ENCODE measurements around the gene AP1G2. TPM values are rescaled to one million over a fixed set of nuclear protein-coding genes. Genes with fewer than 3 reads are reported as not detected.

Gene AP1G2
- total and polyA plus RNA-seq, 2 of the 13 experiments (the other 11 are each of a cell fraction or from before 2014, with no cell fraction given) = 96.9 to 611 TPM

DNA sequence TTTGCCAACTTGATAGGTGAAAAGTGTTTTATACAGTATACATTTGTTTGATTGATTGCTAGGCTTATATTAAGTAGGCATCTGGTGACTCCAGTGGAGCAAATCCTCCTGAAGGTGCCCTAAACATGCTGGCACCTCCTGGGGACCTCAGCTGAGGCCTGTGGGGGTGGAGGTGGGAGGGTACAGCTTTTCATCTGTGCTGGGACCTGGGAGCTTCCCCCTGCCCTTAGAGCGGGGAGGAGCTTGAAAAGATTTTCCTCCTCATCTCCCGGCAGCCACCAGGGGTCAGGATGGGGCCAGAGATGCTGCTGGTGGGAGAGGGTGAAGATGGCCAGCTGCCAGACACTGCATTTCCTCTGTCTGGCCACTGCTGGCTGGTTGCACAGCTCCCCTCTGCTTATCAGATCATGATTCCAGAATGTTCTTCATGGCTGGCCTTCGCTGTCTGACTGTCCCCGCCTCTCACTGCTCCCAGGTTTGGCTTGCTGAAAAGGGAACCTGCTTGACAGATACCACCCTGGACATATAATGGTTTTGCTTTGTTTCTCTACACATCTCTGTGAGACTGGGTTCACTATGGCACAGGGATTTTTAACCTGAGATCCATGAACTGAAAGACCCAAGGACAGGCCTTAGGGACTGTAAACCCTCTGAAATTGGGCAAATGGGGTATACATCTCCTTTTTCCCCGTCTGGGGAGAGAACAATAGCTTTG is 21.4 kb upstream of the AP1G2 start (continued):
- TF ChIP-seq, protein P1, sequence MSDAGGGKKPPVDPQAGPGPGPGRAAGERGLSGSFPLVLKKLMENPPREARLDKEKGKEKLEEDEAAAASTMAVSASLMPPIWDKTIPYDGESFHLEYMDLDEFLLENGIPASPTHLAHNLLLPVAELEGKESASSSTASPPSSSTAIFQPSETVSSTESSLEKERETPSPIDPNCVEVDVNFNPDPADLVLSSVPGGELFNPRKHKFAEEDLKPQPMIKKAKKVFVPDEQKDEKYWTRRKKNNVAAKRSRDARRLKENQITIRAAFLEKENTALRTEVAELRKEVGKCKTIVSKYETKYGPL (CRISPR knock-in tag; IDR thresholded peaks at IDR 0.05) = 0 out of 2 replicates have a peak, but pooled peaks have one; percentile 38
- TF ChIP-seq NR2F1 (CRISPR knock-in tag; IDR thresholded peaks at IDR 0.05) (no peak), SNRNP70 (IDR thresholded peaks at IDR 0.05; ENCODE audit: low read depth, low read length) (no peak), NR2F6 (IDR thresholded peaks at IDR 0.05) (peak; percentile 39; the same call in 1 of the 2 replicates), NR2F6 (CRISPR knock-in tag; IDR thresholded peaks at IDR 0.05) (peak; percentile 91), CENPT (CRISPR knock-in tag; IDR thresholded peaks at IDR 0.05; ENCODE audit: low read depth) (no peak), ZKSCAN1 (IDR thresholded peaks at IDR 0.05; ENCODE audit: low read length) (peak; percentile 85), ZNF644 (CRISPR knock-in tag; IDR thresholded peaks at IDR 0.05; ENCODE audit: low read depth) (peak; percentile 90), RELA (CRISPR knock-in tag; IDR thresholded peaks at IDR 0.05) (peak; percentile 92), ZNF451 (CRISPR knock-in tag; IDR thresholded peaks at IDR 0.05) (peak; percentile 92), ZC3H4 (CRISPR knock-in tag; IDR thresholded peaks at IDR 0.05; ENCODE audit: borderline replicate concordance) (no peak), MBD4 (IDR thresholded peaks at IDR 0.05; ENCODE audit: borderline replicate concordance, low read length) (no peak), ZNF607 (CRISPR knock-in tag; IDR thresholded peaks at IDR 0.05; ENCODE audit: borderline replicate concordance) (peak; percentile 86; the same call in 1 of the 2 replicates), ZNF619 (CRISPR knock-in tag; IDR thresholded peaks at IDR 0.05) (peak; percentile 100), ARNT (IDR thresholded peaks at IDR 0.05) (no peak), ZNF124 (CRISPR knock-in tag; IDR thresholded peaks at IDR 0.05) (peak; percentile 99), ZNF878 (CRISPR knock-in tag; IDR thresholded peaks at IDR 0.05) (peak; percentile 83), MAFK (conservative IDR thresholded peaks at IDR 0.05 in 1 of 2, IDR thresholded peaks at IDR 0.05 in 1 of 2; ENCODE audit: low read length in 2 of 2) (peak; percentile 18 to 35; a peak in 2 of 4 replicates), ZMYM3 (CRISPR knock-in tag; IDR thresholded peaks at IDR 0.05) (peak; percentile 88; the same call in 1 of the 2 replicates)
- TF ChIP-seq, protein P2, sequence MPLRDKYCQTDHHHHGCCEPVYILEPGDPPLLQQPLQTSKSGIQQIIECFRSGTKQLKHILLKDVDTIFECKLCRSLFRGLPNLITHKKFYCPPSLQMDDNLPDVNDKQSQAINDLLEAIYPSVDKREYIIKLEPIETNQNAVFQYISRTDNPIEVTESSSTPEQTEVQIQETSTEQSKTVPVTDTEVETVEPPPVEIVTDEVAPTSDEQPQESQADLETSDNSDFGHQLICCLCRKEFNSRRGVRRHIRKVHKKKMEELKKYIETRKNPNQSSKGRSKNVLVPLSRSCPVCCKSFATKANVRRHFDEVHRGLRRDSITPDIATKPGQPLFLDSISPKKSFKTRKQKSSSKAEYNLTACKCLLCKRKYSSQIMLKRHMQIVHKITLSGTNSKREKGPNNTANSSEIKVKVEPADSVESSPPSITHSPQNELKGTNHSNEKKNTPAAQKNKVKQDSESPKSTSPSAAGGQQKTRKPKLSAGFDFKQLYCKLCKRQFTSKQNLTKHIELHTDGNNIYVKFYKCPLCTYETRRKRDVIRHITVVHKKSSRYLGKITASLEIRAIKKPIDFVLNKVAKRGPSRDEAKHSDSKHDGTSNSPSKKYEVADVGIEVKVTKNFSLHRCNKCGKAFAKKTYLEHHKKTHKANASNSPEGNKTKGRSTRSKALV (CRISPR knock-in tag; IDR thresholded peaks at IDR 0.05) = peak; percentile 69; the same call in 1 of the 2 replicates
- TF ChIP-seq, protein P3, sequence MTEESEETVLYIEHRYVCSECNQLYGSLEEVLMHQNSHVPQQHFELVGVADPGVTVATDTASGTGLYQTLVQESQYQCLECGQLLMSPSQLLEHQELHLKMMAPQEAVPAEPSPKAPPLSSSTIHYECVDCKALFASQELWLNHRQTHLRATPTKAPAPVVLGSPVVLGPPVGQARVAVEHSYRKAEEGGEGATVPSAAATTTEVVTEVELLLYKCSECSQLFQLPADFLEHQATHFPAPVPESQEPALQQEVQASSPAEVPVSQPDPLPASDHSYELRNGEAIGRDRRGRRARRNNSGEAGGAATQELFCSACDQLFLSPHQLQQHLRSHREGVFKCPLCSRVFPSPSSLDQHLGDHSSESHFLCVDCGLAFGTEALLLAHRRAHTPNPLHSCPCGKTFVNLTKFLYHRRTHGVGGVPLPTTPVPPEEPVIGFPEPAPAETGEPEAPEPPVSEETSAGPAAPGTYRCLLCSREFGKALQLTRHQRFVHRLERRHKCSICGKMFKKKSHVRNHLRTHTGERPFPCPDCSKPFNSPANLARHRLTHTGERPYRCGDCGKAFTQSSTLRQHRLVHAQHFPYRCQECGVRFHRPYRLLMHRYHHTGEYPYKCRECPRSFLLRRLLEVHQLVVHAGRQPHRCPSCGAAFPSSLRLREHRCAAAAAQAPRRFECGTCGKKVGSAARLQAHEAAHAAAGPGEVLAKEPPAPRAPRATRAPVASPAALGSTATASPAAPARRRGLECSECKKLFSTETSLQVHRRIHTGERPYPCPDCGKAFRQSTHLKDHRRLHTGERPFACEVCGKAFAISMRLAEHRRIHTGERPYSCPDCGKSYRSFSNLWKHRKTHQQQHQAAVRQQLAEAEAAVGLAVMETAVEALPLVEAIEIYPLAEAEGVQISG (CRISPR knock-in tag; IDR thresholded peaks at IDR 0.05) = peak; percentile 94
- TF ChIP-seq, protein P4, sequence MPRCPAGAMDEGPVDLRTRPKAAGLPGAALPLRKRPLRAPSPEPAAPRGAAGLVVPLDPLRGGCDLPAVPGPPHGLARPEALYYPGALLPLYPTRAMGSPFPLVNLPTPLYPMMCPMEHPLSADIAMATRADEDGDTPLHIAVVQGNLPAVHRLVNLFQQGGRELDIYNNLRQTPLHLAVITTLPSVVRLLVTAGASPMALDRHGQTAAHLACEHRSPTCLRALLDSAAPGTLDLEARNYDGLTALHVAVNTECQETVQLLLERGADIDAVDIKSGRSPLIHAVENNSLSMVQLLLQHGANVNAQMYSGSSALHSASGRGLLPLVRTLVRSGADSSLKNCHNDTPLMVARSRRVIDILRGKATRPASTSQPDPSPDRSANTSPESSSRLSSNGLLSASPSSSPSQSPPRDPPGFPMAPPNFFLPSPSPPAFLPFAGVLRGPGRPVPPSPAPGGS (CRISPR knock-in tag; IDR thresholded peaks at IDR 0.05) = peak; percentile 86
- TF ChIP-seq, protein P5, sequence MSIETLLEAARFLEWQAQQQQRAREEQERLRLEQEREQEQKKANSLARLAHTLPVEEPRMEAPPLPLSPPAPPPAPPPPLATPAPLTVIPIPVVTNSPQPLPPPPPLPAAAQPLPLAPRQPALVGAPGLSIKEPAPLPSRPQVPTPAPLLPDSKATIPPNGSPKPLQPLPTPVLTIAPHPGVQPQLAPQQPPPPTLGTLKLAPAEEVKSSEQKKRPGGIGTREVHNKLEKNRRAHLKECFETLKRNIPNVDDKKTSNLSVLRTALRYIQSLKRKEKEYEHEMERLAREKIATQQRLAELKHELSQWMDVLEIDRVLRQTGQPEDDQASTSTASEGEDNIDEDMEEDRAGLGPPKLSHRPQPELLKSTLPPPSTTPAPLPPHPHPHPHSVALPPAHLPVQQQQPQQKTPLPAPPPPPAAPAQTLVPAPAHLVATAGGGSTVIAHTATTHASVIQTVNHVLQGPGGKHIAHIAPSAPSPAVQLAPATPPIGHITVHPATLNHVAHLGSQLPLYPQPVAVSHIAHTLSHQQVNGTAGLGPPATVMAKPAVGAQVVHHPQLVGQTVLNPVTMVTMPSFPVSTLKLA (IDR thresholded peaks at IDR 0.05) = no peak
